HEK293 (cell line): ENCODE measurements around the gene MEGF8.
A peak's percentile ranks its signal among the peaks of the same experiment; 100 is the strongest.

ENCODE experiments used
- CTCF ChIA-PET: fragments of 350-600 bp; formaldehyde crosslinking; extraction: SDS; loops from one replicate; lab custom pipeline; 2021; ENCODE audit warnings: antibody characterized with exemption; lab: Yijun Ruan, JAX
- POLR2A ChIA-PET: fragments of 300-600 bp; formaldehyde crosslinking; extraction: SDS; loops from one replicate; lab custom pipeline; 2020; ENCODE audit warnings: antibody characterized with exemption, inconsistent platforms; lab: Yijun Ruan, JAX
- H3K27ac ChIP-seq: fragments of 200-500 bp; sonication (Bioruptor generic); 2 replicates; pipeline ENCODE4 v1.5.1; 2014; ENCODE audit warnings: low read depth, low read length, control low read depth, inconsistent platforms; ENCODE audit errors: extremely low read depth
- H3K36me3 ChIP-seq, 2 experiments: fragments of 200-500 bp in 1 of 2; sonication (Bioruptor generic) in 1 of 2; 1 replicate in 1 of 2; 2 replicates in 1 of 2; pipeline ENCODE4 v1.5.1; 2014 to 2017; ENCODE audit warnings: inconsistent platforms in 2 of 2, low read length in 2 of 2; ENCODE audit not compliant: control insufficient read depth in 2 of 2, insufficient read depth in 1 of 2
- H3K4me1 ChIP-seq: fragments of 200-500 bp; sonication (Bioruptor generic); 2 replicates; pipeline ENCODE4 v1.5.1; 2014; ENCODE audit warnings: mild to moderate bottlenecking, low read length, inconsistent platforms; ENCODE audit not compliant: control insufficient read depth, insufficient read depth
- H3K4me3 ChIP-seq: 2 replicates; pipeline ENCODE4 v1.5.1; 2011; ENCODE audit warnings: low read depth, mild to moderate bottlenecking, control low read depth, low read length, moderate library complexity
- H3K9me3 ChIP-seq: fragments of 200-500 bp; sonication (Bioruptor generic); 2 replicates; pipeline ENCODE4 v1.5.1; 2014; ENCODE audit warnings: low read depth, low read length, inconsistent platforms; ENCODE audit not compliant: control insufficient read depth, insufficient read depth
- GLIS1 ChIP-seq: fragments of 450-650 bp; formaldehyde crosslinking; IDR thresholded peaks from 2 replicates; pipeline ENCODE4 v1.5.1; 2016; ENCODE audit warnings: missing biosample characterization, missing genetic modification characterization
- GLIS2 ChIP-seq: fragments of 450-650 bp; formaldehyde crosslinking; IDR thresholded peaks from 2 replicates; pipeline ENCODE4 v1.5.1; 2016; ENCODE audit warnings: missing biosample characterization, missing genetic modification characterization
- YY2 ChIP-seq: fragments of 450-650 bp; formaldehyde crosslinking; IDR thresholded peaks from 2 replicates; pipeline ENCODE4 v1.5.1; 2016; ENCODE audit warnings: missing biosample characterization, missing genetic modification characterization
- ZBTB49 ChIP-seq: fragments of 450-650 bp; formaldehyde crosslinking; IDR thresholded peaks from 2 replicates; pipeline ENCODE4 v1.5.1; 2016; ENCODE audit warnings: missing biosample characterization, missing genetic modification characterization, low read depth
- ZBTB7A ChIP-seq: fragments of 450-650 bp; formaldehyde crosslinking; IDR thresholded peaks from 2 replicates; pipeline ENCODE4 v1.5.1; 2016; ENCODE audit warnings: low read depth, missing biosample characterization, missing genetic modification characterization
- ZIC2 ChIP-seq: fragments of 450-650 bp; formaldehyde crosslinking; IDR thresholded peaks from 2 replicates; pipeline ENCODE4 v1.5.1; 2016; ENCODE audit warnings: missing biosample characterization, missing genetic modification characterization
- ZNF10 ChIP-seq: fragments of 450-650 bp; formaldehyde crosslinking; IDR thresholded peaks from 2 replicates; pipeline ENCODE4 v1.5.1; 2017; ENCODE audit warnings: missing biosample characterization, missing genetic modification characterization
- ZNF133 ChIP-seq: fragments of 450-650 bp; formaldehyde crosslinking; IDR thresholded peaks from 2 replicates; pipeline ENCODE4 v1.5.1; 2016; ENCODE audit warnings: missing biosample characterization, missing genetic modification characterization
- ZNF175 ChIP-seq: fragments of 450-650 bp; formaldehyde crosslinking; IDR thresholded peaks from 2 replicates; pipeline ENCODE4 v1.5.1; 2016; ENCODE audit warnings: missing biosample characterization, missing genetic modification characterization
- ZNF311 ChIP-seq: fragments of 450-650 bp; formaldehyde crosslinking; IDR thresholded peaks from 2 replicates; pipeline ENCODE4 v1.5.1; 2017; ENCODE audit warnings: missing biosample characterization, missing genetic modification characterization, borderline replicate concordance
- ZNF398 ChIP-seq: fragments of 450-650 bp; formaldehyde crosslinking; IDR thresholded peaks from 2 replicates; pipeline ENCODE4 v1.5.1; 2017; ENCODE audit warnings: missing biosample characterization, missing genetic modification characterization
- ZNF404 ChIP-seq: fragments of 450-650 bp; formaldehyde crosslinking; IDR thresholded peaks from 2 replicates; pipeline ENCODE4 v1.5.1; 2017; ENCODE audit warnings: missing biosample characterization, missing genetic modification characterization
- ZNF473 ChIP-seq: fragments of 450-650 bp; formaldehyde crosslinking; IDR thresholded peaks from 2 replicates; pipeline ENCODE4 v1.5.1; 2017; ENCODE audit warnings: missing biosample characterization, missing genetic modification characterization
- ZNF510 ChIP-seq: fragments of 450-650 bp; formaldehyde crosslinking; IDR thresholded peaks from 2 replicates; pipeline ENCODE4 v1.5.1; 2018; ENCODE audit warnings: mild to moderate bottlenecking, missing genetic modification characterization, missing biosample characterization; ENCODE audit not compliant: insufficient replicate concordance
- ZNF677 ChIP-seq: fragments of 450-650 bp; IDR thresholded peaks from 2 replicates; pipeline ENCODE4 v1.5.0; 2018; ENCODE audit warnings: missing biosample characterization, mild to moderate bottlenecking, missing genetic modification characterization, moderate library complexity

The MEGF8 gene

GRCh38 chr19:42287017-42287826 is 38.2 kb upstream of the MEGF8 start (continued):
- TF ChIP-seq ZNF398 (tag by site-specific recombination): no peak

- Histone ChIP-seq H3K27ac (no peak overlapping the region), H3K9me3 (no peaks in the 10 kb centered on the region), H3K36me3 (peaks cover 0 to 62% of the 10 kb centered on the region in 2 experiments; a peak in 2 of 3 replicates), H3K4me3 (no peak overlapping the region), H3K4me1 (peaks cover 26% of the 10 kb centered on the region)
- CTCF ChIA-PET: interaction anchor here (0.6 to 3.6 kb wide), 5 partner anchors 8 to 155 kb away, joined by 3 to 16 read pairs (median 5); partner anchors contain the start of gene POU2F2
- no peak for TF ChIP-seq ZBTB7A
- TF ChIP-seq GLIS2 (tag by site-specific recombination): 0 out of 2 replicates have a peak, but pooled peaks have one; percentile 30
- TF ChIP-seq ZNF10 (tag by site-specific recombination): 0 out of 2 replicates have a peak, but pooled peaks have one; percentile 3
- TF ChIP-seq, all 188 proteins: peak for 2
- POLR2A ChIA-PET: interaction anchor here (0.6 to 2.1 kb wide), 5 partner anchors 8 to 45 kb away, joined by 3 to 5 read pairs (median 4); no protein-coding TSS in a partner anchor
These were observed 37.7 kb upstream of the MEGF8 start for GRCh38 chr19:42287827-42288107.

GRCh38 chr19:42288387-42288786 is 37.0 kb upstream of the MEGF8 start:
- H3K36me3 ChIP-seq: peaks cover 3 to 68% of the 10 kb centered on the region in 2 experiments; a peak in 2 of 3 replicates
- H3K4me3 ChIP-seq: no peak overlapping the region
- H3K4me1 ChIP-seq: peaks cover 20% of the 10 kb centered on the region
- H3K9me3 ChIP-seq: no peaks in the 10 kb centered on the region
- TF ChIP-seq ZNF133 (tag by site-specific recombination) (no peak), ZNF473 (tag by site-specific recombination) (no peak), ZNF311 (tag by site-specific recombination) (no peak), ZNF175 (tag by site-specific recombination) (no peak), ZBTB49 (tag by site-specific recombination) (no peak), ZNF404 (no peak), ZIC2 (tag by site-specific recombination) (0 out of 2 replicates have a peak, but pooled peaks have one; percentile 24), ZNF510 (tag by site-specific recombination) (no peak), ZNF677 (tag by site-specific recombination) (no peak), YY2 (tag by site-specific recombination) (no peak), GLIS1 (0 out of 2 replicates have a peak, but pooled peaks have one; percentile 13)
- CTCF ChIA-PET: interaction anchor here (0.6 to 3.6 kb wide), 4 partner anchors 9 to 156 kb away, joined by 5 to 16 read pairs (median 8); partner anchors contain the start of gene POU2F2
- no peak overlapping the region for H3K27ac ChIP-seq
- POLR2A ChIA-PET: interaction anchor here (0.7 to 2.1 kb wide), 4 partner anchors 8 to 45 kb away, joined by 3 to 4 read pairs (median 4); no protein-coding TSS in a partner anchor
